HG03378 (cell line): ENCODE measurements around the gene DNAH1.

Source experiments
- ATAC-seq: cut with Tn5 transposase; IDR thresholded peaks from one replicate; pipeline ENCODE4 v1.9.1; 2021; ENCODE audit warnings: mild to moderate bottlenecking, moderate library complexity; ENCODE audit not compliant: unreplicated experiment

Gene DNAH1

DNA sequence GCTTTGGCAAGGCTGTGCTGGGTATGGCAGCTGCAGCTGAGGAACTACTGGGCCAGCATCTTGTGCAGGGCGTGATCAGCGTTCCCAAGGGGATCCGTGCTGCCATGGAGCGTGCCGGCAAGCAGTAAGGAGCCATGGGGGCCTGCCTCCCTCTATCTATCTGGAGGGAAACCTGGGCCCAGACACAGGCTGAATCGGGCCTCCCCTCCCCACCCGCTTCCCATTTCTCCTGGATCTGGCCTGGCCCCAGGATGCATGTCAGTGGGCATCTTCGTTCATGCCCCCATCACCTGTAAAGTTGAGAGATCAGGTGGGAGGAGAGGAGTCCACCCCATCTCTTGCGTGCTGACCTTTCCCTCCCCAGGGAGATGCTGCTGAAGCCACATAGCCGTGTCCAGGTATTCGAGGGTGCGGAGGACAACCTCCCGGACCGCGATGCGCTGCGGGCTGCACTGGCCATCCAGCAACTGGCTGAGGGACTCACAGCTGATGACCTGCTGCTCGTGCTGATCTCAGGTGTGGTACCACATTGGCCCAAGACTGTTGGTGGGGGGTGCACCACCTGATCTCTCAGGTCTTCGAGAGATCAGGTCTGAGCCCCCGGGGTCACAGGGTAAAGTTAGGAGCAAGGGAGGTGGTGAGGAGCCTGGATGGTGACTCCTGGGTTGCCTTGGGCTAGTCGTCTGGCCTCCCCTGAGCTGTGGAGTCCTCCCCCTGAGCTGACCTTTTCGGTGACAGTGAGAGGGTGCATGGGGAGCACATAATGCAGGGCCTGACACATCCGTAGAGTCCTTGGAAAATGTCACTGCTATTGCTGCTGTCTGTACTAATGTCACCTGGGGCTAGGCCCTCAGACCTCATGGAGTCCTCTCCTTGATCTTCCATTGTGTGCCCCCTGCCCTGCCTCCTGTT is 25.3 kb upstream of the DNAH1 start:
- no peak for ATAC-seq

- ATAC-seq = no peak
These were observed 24.5 kb upstream of the DNAH1 start for GRCh38 chr3:52291508-52292181.

GRCh38 chr3:52292247-52293065 is 23.7 kb upstream of the DNAH1 start:
- ATAC-seq = no peak

DNA sequence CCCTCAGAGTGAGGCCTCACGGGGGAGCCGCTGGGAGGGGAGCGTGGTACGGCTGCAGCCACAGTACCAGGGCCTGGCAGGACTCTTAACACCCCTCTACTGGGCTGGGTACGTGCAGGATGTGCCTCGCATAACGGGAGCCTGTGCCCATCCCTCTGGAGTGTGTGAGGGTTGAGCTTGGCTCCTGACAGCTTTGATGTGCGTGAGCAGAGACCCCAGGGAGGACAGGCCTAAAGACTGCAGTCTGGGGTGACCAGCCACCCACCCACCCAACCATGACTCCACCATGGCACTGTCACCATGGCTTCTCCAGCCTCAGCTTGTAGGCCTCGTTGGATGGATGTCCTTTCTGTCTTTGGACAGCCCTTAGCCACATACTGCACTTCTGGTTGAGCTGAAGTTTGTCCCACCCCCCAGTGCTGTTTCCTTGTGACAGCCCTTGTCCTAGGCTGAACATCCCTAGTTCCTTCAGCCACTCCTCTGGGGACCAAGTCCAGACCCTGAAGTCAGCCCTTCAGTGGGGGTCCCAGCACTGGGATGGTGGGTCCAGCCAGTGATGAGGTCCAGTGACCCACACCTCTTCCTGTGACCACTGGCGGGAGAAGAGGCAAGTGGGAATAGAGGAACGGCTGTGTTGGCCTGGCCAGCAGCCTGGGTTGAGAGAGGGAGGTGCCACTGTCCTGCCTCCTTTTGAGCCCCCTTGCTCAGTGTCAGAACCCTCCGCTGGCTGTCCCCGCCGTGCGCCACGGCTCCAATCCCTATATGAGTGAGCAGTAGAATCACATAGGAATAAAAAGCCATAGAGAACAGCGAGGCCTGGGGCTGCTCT is 22.4 kb upstream of the DNAH1 start:
- ATAC-seq = no peak

DNA sequence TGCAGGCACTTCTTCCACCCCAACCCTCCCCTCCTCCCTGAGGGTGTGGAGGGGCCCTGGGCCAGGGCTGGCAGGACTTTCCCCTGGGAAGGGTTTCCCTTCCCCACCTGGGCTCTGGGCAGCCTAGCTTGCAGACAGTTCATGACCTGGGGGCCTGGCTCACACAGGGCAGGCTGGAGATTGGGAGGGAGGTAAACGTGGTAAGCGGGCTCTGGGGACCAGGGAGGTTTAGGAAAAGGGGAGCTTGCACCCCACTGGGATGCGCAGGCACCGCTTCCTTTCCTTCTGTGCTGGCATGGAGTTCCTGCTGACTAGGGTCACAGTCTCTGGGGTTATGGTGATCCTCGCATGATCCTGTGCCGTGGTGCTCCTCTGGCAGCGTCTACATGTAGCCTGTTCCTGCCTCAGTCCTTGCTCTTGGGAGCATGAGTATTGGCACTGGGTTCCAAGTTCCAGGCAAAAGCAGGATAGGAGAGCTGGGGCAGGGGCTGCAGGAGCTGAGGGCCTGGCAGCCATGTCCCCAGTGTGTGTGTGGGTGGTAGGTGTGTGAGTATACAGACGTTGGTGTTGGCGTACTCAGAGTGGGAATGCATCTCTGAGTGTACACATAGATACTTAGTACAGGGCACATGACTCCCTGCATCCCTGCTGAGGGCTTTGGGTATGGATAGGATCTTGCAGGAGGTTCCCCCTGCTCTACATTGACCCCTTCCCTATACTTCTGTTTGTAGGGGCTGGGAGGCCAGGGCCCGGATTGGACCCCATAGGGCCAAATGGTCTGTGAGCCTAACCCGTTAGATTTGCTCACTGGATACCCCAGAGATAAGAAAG is 21.6 kb upstream of the DNAH1 start:
- no peak for ATAC-seq

DNA sequence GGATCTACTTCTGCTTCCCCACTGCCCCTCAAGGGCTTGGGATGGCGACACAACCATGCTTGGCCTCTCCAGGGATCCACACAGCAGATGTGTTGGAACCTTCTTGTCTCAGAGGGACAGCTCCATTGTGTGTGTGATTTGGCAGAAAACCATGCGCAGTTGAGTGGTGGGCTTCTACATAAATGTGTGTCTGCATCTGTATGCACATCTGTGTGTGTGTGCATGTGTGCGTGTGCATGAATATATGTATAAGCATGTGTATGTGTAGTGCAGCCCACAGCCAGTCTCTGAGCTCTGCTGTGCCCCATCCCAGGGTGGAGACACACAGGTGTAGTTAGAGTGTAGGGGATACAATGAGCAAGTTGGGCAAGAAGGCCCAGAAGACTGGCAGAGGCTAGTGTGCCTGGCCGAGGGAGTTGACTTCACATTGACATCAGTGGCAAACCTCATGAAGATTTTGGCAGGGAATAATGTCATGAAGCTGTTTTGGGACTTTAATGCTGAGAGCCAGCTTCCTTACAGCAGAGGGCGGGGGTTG is 20.4 kb upstream of the DNAH1 start:
- ATAC-seq = no peak

DNA sequence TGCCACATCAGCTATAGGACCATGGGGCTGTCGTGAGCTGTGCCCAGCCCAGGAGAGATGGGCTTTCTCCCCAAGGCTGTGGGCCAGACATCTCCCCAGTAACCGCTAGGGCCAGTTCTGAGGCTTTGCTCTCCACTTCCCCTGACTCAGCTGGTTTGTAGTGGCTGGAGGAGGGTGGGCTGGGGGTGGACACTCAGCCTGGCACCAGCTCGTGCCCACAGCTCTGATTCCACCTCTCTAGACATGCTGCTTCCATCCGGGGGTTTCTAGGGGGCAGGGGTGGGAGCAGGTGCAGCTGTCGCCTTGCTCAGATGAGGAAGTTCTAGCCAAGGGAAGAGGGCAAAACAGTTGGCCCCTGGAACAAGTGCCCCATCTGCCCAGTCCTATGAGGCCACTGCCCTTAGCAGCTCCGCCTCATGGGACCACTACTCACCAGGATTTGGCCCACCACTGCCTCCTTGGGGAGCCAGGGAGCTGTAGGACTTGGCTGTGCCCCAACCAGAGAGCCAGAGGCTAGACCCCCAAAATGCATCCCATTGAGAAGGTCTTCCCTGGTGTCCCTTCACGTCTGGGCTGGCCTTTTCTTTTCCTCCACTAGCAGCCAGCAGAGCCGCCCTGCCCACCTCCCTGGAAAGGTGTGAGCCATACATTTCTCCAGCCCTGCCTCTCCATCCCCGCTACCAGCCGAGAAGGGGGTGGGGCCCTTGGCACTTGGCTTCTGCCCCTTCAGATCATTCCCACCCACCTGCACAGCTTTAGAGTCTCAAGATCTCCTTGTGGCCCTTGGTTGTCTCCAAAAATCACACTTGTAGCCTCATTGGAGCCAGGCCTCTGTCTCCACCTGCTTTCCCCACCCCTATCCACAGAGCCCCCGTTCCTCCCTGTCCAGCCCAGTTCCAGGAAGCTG is 18.6 kb upstream of the DNAH1 start:
- no peak for ATAC-seq

GRCh38 chr3:52298149-52299098 is 17.7 kb upstream of the DNAH1 start:
- ATAC-seq = no peak

- no peak for ATAC-seq
These were observed 16.8 kb upstream of the DNAH1 start for GRCh38 chr3:52299247-52299878.

GRCh38 chr3:52299879-52300611 is 16.1 kb upstream of the DNAH1 start:
- no peak for ATAC-seq

DNA sequence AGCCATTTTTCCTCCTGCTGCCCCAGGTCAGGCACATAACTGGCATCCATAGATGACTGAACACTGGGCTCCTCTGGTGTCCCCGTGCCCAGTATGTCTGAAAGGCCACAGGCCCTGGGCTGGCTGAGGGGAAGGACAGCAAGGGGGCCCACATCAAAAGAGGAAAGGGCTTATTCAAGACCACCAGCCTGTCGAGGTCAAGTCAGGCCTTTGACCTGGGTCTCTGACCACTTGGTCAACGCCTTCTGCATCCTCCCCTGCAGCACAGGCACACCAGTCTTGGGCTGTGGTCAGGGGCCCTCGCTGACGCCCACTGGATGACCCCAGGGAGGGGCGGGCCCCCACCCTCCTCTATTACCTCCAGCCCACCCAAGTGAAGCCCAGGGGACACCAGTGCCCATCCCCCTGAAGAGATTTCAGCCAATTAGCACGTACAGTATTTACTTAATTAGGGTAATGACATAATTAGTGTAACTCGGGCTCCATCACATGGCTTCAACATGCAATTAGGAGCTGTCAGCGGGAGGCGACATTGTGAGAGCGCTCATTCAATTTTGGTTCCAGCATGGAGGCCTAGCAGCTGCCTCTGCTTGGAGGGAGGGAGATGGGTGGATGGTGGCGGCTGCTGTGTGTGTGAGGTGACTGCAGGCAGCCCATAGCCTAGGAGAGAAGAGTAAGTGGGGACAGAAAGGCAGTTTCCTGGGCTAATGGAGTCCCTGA is 13.5 kb upstream of the DNAH1 start:
- ATAC-seq = no peak

DNA sequence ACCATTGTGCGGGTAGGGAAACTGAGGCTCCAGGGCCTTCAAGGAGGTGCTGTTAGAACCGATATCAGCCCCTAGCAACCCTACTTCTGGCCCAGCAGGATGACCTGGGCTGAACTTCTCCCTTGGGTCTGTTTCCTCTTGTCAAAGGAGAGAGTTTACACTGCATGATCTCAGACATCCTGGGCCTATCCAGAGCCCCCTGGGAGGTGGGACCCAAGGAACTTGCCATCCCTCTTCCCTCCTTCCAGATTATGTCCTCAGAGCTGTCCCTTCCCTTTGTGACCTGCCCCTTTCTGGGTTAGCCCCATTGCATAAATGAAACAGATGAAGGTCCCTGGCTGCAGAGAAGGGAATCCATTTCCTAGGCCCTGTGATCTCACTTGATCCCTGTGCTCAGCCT is 12.3 kb upstream of the DNAH1 start:
- ATAC-seq = no peak

- no peak for ATAC-seq
These were observed 10.2 kb upstream of the DNAH1 start for GRCh38 chr3:52305926-52306325.

DNA sequence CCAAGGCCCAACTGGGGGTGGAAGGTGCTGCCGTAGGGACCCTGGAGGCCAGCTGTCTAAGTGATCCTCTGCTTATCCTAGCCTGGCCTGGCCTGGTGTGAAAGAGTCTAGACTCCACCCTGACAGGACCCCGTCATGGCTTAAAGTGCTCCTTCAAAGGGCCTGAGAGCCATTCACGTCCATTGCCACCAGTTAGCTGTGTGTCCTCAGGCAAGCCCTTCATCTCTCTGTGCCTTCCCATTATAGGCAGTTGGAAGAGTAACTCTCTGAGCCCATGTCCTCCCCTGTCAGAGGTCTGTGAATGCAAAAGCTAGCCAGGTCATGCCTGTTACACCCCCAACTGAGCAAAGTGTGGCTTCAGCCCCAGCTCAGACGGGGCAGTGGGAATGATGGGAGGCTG is 9.1 kb upstream of the DNAH1 start:
- ATAC-seq = no peak

DNA sequence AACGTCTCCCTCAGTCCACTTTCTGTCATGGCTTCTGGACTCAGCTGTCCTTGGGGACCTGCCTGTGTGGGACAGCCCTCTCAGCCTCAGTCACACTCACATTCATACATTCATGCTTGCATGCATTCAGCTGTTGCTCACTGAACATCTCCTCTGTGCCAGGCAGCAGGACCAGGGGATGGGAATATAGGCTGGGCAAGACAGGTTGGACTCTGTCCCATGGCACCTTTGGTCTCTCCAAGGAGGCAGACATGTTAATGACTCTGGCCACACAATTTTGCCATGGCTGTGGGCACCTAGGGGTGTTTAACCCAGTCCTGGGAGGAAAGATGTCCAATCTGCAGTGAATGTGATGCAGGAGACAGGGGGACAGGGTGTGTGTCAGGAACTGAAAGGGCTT is 7.8 kb upstream of the DNAH1 start:
- no peak for ATAC-seq
